Effector memory CD4-positive, alpha-beta T cell (primary cell): ENCODE measurements around the gene TMEM131L.

Source experiments
- DNase-seq, 3 donors: peaks; one replicate each; pipeline ENCODE4 v3.0.0-alpha.2; 2020
- H3K27ac ChIP-seq: 2 replicates; pipeline ENCODE4 v1.7.0; 2013; ENCODE audit warnings: mild to moderate bottlenecking, low read length, moderate library complexity; ENCODE audit not compliant: insufficient read depth, poor library complexity, severe bottlenecking
- H3K27me3 ChIP-seq: replicated peaks from 2 replicates; pipeline ENCODE4 v1.7.0; 2013; ENCODE audit warnings: mild to moderate bottlenecking, low read length; ENCODE audit not compliant: insufficient read depth, control insufficient read depth, poor library complexity, severe bottlenecking
- H3K36me3 ChIP-seq: 2 replicates; pipeline ENCODE4 v1.7.0; 2013; ENCODE audit warnings: mild to moderate bottlenecking, low read length, moderate library complexity; ENCODE audit not compliant: control insufficient read depth, insufficient read depth
- H3K4me1 ChIP-seq: 2 replicates; pipeline ENCODE4 v1.7.0; 2013; ENCODE audit warnings: low read length, mild to moderate bottlenecking; ENCODE audit not compliant: control insufficient read depth, insufficient read depth, poor library complexity, severe bottlenecking
- H3K4me3 ChIP-seq: 2 replicates; pipeline ENCODE4 v1.7.0; 2013; ENCODE audit warnings: low read length, low read depth, mild to moderate bottlenecking; ENCODE audit not compliant: insufficient read depth, poor library complexity, severe bottlenecking
- H3K9me3 ChIP-seq: 2 replicates; pipeline ENCODE4 v1.7.0; 2013; ENCODE audit warnings: mild to moderate bottlenecking, low read length, moderate library complexity; ENCODE audit not compliant: control insufficient read depth

TMEM131L gene

GRCh38 chr4:153570228-153570973, 104.2 kb downstream of the TMEM131L start:
- H3K27me3 ChIP-seq, result no peaks in the 10 kb centered on the region
- peaks cover 9% of the 10 kb centered on the region for H3K36me3 ChIP-seq
- peaks cover 20% of the 10 kb centered on the region for H3K4me1 ChIP-seq
- no peak overlapping the region for H3K27ac ChIP-seq
- H3K9me3 ChIP-seq, result no peaks in the 10 kb centered on the region
- no peak for DNase-seq
- no peak overlapping the region for H3K4me3 ChIP-seq

DNA sequence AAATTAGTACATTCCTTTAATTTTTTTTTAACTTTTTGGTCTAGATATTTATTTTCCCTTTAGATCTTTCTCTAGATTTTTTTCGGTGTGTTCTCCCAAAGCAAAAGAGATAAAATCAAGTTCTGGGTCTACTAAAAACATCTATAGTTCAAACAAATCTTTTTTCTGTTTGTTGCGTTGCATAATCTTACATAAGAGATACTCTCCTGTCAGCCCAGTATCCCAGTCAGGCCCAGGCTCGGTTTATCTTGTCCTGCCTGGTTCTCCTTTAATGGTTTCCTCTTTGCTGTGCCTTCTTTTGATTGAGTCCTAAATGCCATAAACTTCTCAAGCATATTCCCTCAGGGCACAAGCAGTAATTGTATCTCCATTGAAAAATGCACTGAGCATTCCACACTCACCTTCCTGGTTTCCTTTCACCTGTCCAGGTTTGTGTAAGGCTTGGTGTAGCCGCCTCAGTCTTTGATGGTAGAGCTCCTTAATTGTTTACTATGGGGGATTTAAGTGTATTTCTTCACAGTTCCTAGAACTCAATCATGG, 104.9 kb downstream of the TMEM131L start:
- no peaks in the 10 kb centered on the region for H3K9me3 ChIP-seq

GRCh38 chr4:153572609-153573008, 106.4 kb downstream of the TMEM131L start:
- H3K36me3 ChIP-seq, result peaks cover 3% of the 10 kb centered on the region
- DNase-seq, result no peak
- no peaks in the 10 kb centered on the region for H3K9me3 ChIP-seq
- no peak overlapping the region for H3K4me3 ChIP-seq
- no peaks in the 10 kb centered on the region for H3K27me3 ChIP-seq
- H3K27ac ChIP-seq, result no peak overlapping the region
- H3K4me1 ChIP-seq, result peaks cover 20% of the 10 kb centered on the region

More for the DNA sequence above, 104.9 kb downstream of the TMEM131L start:
- Histone ChIP-seq H3K27me3 (no peaks in the 10 kb centered on the region), H3K4me1 (peaks cover 20% of the 10 kb centered on the region), H3K27ac (no peak overlapping the region), H3K36me3 (peaks cover 9% of the 10 kb centered on the region), H3K4me3 (no peak overlapping the region)
- no peak for DNase-seq

- no peak for DNase-seq
- H3K9me3 ChIP-seq, result no peaks in the 10 kb centered on the region
- no peaks in the 10 kb centered on the region for H3K27me3 ChIP-seq
- H3K36me3 ChIP-seq, result peaks cover 3% of the 10 kb centered on the region
- H3K4me1 ChIP-seq, result peaks cover 20% of the 10 kb centered on the region
- no peak overlapping the region for H3K4me3 ChIP-seq
- H3K27ac ChIP-seq, result no peak overlapping the region
Observed at GRCh38 chr4:153573221-153573620, 107.1 kb downstream of the TMEM131L start.

DNA sequence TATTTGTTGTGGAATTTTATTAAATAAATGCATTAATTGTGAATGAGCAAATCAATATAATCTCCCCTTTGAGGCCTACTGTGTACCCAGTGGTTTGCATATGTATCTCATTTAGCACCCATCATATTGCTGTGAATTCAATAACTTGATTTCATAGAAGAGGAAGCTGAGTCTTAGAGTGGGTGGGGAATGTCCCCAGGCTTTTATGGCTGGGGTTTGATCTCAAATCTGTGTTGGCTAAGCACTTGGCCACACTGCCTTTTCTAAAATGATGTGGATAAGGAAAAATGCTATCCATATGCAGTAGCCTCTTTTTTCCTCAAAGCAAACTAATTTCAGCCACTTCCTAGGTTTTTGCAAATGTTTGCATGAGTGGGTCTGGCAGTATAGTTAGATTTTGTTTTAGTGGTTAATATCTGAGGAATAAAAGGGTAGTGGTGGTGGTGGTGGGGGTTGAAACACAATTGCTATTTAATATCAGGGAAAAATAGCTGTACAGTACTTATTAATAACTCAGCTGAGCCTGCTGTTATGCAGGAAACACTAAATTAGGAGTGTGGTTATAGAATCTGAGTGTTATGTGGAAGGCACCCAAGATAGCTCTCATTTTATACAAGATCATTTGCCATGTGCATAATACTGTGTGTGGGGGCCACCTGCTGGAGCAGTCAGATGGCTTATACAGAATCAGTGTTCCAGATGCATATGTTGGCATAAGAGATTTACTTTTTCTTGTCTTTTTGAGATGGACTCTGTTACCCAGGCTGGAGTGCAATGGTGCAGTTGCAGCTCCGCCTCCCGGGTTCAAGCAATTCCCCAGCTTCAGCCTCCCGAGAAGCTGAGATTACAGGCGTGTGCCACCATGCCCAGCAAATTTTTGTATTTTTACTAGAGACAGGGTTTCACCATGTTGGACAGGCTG, 108.0 kb downstream of the TMEM131L start:
- Histone ChIP-seq H3K27ac (peak overlapping the region; percentile 37), H3K36me3 (peaks cover 3% of the 10 kb centered on the region), H3K9me3 (no peaks in the 10 kb centered on the region), H3K27me3 (no peaks in the 10 kb centered on the region), H3K4me3 (no peak overlapping the region), H3K4me1 (peaks cover 20% of the 10 kb centered on the region)
- DNase-seq, result peak; percentile 20 to 43 (median 39)

GRCh38 chr4:153576443-153576774, 110.2 kb downstream of the TMEM131L start:
- DNase-seq, result no peak
- no peak overlapping the region for H3K27ac ChIP-seq
- peaks cover 15% of the 10 kb centered on the region for H3K4me1 ChIP-seq
- H3K4me3 ChIP-seq, result no peak overlapping the region
- H3K36me3 ChIP-seq, result peaks cover 6% of the 10 kb centered on the region
- no peaks in the 10 kb centered on the region for H3K27me3 ChIP-seq
- no peaks in the 10 kb centered on the region for H3K9me3 ChIP-seq

DNA sequence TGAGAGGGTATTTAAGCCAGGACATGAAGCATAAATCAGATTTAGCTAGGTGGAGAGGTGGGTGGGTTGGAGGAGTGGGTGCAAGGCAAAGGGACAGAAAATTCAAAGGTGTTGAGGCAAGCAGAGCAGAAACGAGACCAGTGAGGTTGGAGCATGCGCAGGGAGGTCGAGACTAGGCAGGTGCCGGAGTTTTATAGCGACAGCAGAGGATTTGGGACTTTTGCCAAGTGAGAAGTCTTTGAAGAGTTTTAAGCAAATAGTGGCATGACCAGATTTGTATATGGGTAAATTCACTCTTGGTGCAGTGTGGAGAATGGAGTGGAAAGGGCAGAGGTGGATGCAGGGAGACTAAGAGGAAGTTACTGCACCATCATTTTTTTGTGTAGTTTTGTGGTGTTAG, 110.9 kb downstream of the TMEM131L start:
- Histone ChIP-seq H3K27ac (no peak overlapping the region), H3K4me3 (no peak overlapping the region), H3K36me3 (peaks cover 12% of the 10 kb centered on the region), H3K27me3 (no peaks in the 10 kb centered on the region), H3K9me3 (no peaks in the 10 kb centered on the region), H3K4me1 (peaks cover 15% of the 10 kb centered on the region)
- no peak for DNase-seq

GRCh38 chr4:153579410-153579809, 113.2 kb downstream of the TMEM131L start:
- DNase-seq, result no peak
- peaks cover 31% of the 10 kb centered on the region for H3K36me3 ChIP-seq
- H3K27me3 ChIP-seq, result no peaks in the 10 kb centered on the region
- H3K27ac ChIP-seq, result no peak overlapping the region
- no peak overlapping the region for H3K4me3 ChIP-seq
- H3K9me3 ChIP-seq, result no peaks in the 10 kb centered on the region
- H3K4me1 ChIP-seq, result no peaks in the 10 kb centered on the region

GRCh38 chr4:153579872-153580271, 113.7 kb downstream of the TMEM131L start:
- Histone ChIP-seq H3K4me3 (no peak overlapping the region), H3K9me3 (no peaks in the 10 kb centered on the region), H3K27me3 (no peaks in the 10 kb centered on the region), H3K4me1 (no peaks in the 10 kb centered on the region), H3K36me3 (peaks cover 35% of the 10 kb centered on the region), H3K27ac (no peak overlapping the region)
- no peak for DNase-seq
